Kidney (tissue), 14 donors: ENCODE data around the gene CACNB3. TPM values are rescaled to one million over a fixed set of nuclear protein-coding genes. Genes with fewer than 3 reads are reported as not detected.

Experiments
- DNase-seq, 5 donors: peaks; one replicate each; pipeline ENCODE4 v3.0.0-alpha.2; 2013 to 2020
- FAIRE-seq: peaks from 2 replicates; lab custom pipeline; 2012; peaks lifted over from hg19 to GRCh38; lab: Jason Lieb, UNC
- H3K27ac ChIP-seq, 2 donors: one replicate each; pipeline ENCODE4 v1.7.0; 2013; ENCODE audit warnings: low read depth in 2 of 2, low read length in 2 of 2, inconsistent platforms in 1 of 2
- H3K27me3 ChIP-seq: one replicate; pipeline ENCODE4 v1.7.1; 2013; ENCODE audit warnings: low read length, inconsistent platforms; ENCODE audit not compliant: control insufficient read depth, insufficient read depth
- H3K36me3 ChIP-seq, 3 donors: one replicate each; pipeline versions ENCODE4 v1.7.0 to v1.7.1; 2013; ENCODE audit warnings: low read length in 3 of 3, control low read depth in 1 of 3, inconsistent platforms in 1 of 3; ENCODE audit not compliant: insufficient read depth in 3 of 3, control insufficient read depth in 2 of 3
- H3K4me1 ChIP-seq, 3 donors: one replicate each; pipeline versions ENCODE4 v1.7.0 to v1.7.1; 2013; ENCODE audit warnings: low read length in 3 of 3, inconsistent platforms in 1 of 3, low read depth in 1 of 3; ENCODE audit not compliant: control insufficient read depth in 2 of 3, insufficient read depth in 2 of 3
- H3K4me3 ChIP-seq, 3 donors: one replicate each; pipeline versions ENCODE4 v1.7.0 to v1.8.1; 2013; ENCODE audit warnings: low read length in 3 of 3, control low read depth in 1 of 3, inconsistent platforms in 1 of 3
- H3K9ac ChIP-seq, 3 donors: one replicate each; pipeline versions ENCODE4 v1.7.0 to v1.7.1; 2013; ENCODE audit warnings: low read length in 3 of 3, control low read depth in 1 of 3, inconsistent platforms in 1 of 3
- H3K9me3 ChIP-seq, 3 donors: one replicate each; pipeline versions ENCODE4 v1.7.0 to v1.7.1; 2013; ENCODE audit warnings: low read length in 3 of 3, control low read depth in 1 of 3, inconsistent platforms in 1 of 3; ENCODE audit not compliant: control insufficient read depth in 2 of 3, insufficient read depth in 1 of 3
- intact Hi-C: fragments of 100-400 bp; cut with DNase I; formaldehyde crosslinking; loops from one replicate; pipeline ENCODE4 v1.11.1; 2022
- polyA plus RNA-seq: library from polyadenylated mRNA; stranded (reverse); fragments of 350-450 nt; fragmentation: Illumina TruSeq; extraction: RNeasy Lipid Tissue Mini Kit (QIAGEN cat#74804); gene quantifications from one replicate; pipeline ENCODE4 v1.2.3, GENCODE V29; 2014; ENCODE audit warnings: low read depth, low replicate concordance; ENCODE audit not compliant: insufficient read depth
- total RNA-seq: library from RNA; stranded (reverse); fragmentation: NEBNext Ultra II Directional; extraction: Animal tissue kit (Norgen Biotek cat#: 25700); gene quantifications from one replicate; pipeline ENCODE4 v1.2.1, GENCODE V29; 2021
- TF ChIP-seq, protein P1 (sequence below): IDR thresholded peaks from 3 replicates; pipeline ENCODE4 v1.5.1; 2012; ENCODE audit warnings: mild to moderate bottlenecking, moderate library complexity, borderline replicate concordance; ENCODE audit not compliant: insufficient read depth; ENCODE audit errors: extremely low read depth
- donor health status: control.
- donor health status: control.
- donor health status: control.
- donor health status: control.
- donor health status: control.
- donor health status: DM: yes; HTN: yes; CAD: no.
- donor health status: Normal renal cell carcinoma (clear cell type).

CACNB3 gene
- total and polyA plus RNA-seq, 2 donors from 2014 or later: 17.9 to 19.6 TPM

DNA sequence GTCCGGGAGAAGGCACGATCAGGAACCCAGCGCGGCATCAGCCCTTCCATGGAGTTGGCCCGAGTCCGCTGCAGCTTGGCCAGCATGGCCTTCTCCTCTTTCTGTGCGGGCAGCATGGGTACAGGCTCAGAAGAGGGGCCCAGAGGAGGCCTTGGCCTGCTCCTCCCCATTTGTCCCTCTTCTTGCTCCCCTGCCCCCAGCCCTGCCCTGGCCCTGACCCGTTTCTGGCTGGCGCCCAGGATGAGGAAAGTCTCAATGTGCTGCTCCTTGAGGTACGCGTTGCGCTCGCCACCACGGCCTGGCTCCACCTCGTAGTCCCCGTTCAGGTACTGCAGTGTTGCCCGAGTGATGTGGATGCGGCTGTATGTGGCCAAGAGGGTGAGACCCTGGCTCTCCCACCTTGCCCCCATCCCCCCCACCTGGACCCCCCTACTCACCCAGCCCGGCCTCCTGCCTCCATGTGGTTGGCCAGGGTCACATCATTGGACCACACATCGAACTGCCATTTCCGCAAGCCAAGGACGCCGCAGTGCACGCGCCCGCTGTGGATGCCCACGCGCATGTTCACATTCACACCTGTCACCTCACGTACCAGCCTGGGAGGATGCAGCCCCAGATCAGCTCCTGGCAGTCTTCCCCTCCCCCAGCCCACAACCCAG, 42.2 kb upstream of the CACNB3 start:
- peak in 1 of 5 donors; percentile 75 for DNase-seq
- FAIRE-seq: no peak
- no peak overlapping the region for H3K27ac ChIP-seq
- no peaks in the 10 kb centered on the region for H3K9me3 ChIP-seq
- H3K9ac ChIP-seq: no peak overlapping the region
- no peaks in the 10 kb centered on the region for H3K27me3 ChIP-seq
- intact Hi-C loops: no loop called here
- peaks cover 0 to 7% (median 6%) of the 10 kb centered on the region in 3 donors for H3K4me1 ChIP-seq
- peaks cover 3 to 50% (median 39%) of the 10 kb centered on the region in 3 donors for H3K36me3 ChIP-seq
- no peak overlapping the region for H3K4me3 ChIP-seq
- TF ChIP-seq, protein P1, sequence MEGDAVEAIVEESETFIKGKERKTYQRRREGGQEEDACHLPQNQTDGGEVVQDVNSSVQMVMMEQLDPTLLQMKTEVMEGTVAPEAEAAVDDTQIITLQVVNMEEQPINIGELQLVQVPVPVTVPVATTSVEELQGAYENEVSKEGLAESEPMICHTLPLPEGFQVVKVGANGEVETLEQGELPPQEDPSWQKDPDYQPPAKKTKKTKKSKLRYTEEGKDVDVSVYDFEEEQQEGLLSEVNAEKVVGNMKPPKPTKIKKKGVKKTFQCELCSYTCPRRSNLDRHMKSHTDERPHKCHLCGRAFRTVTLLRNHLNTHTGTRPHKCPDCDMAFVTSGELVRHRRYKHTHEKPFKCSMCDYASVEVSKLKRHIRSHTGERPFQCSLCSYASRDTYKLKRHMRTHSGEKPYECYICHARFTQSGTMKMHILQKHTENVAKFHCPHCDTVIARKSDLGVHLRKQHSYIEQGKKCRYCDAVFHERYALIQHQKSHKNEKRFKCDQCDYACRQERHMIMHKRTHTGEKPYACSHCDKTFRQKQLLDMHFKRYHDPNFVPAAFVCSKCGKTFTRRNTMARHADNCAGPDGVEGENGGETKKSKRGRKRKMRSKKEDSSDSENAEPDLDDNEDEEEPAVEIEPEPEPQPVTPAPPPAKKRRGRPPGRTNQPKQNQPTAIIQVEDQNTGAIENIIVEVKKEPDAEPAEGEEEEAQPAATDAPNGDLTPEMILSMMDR: no peak

DNA sequence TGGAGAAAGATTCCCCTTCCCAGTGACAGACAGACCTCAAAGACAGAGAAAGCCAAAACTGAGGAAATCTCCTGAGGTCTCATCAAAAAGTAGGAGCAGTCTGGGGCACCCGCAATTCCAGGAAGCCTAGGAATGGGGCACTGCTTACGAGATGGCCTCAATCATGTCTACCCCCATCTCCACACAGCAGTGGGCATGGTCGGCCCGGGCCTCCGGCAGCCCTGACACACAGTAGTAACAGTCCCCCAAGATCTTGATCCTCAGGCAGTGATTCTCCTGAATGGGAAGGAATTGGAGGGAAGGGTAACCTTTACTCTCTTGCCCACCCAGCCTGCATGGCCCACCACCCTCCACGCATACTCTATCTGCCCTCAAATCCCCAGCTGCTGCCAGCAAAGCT, 41.3 kb upstream of the CACNB3 start:
- intact Hi-C loops: no loop called here
- Histone ChIP-seq H3K36me3 (peaks cover 3 to 42% (median 31%) of the 10 kb centered on the region in 3 donors), H3K9ac (no peak overlapping the region), H3K4me3 (no peak overlapping the region), H3K4me1 (peaks cover 0 to 13% (median 6%) of the 10 kb centered on the region in 3 donors), H3K9me3 (no peaks in the 10 kb centered on the region), H3K27ac (no peak overlapping the region), H3K27me3 (no peaks in the 10 kb centered on the region)
- FAIRE-seq (no peak), DNase-seq (no peak)
- TF ChIP-seq, protein P1: no peak

GRCh38 chr12:48777501-48778400, 40.5 kb upstream of the CACNB3 start:
- intact Hi-C loops: no loop called here
- no peaks in the 10 kb centered on the region for H3K27me3 ChIP-seq
- FAIRE-seq (no peak), DNase-seq (peak in 1 of 5 donors; percentile 46)
- H3K27ac ChIP-seq: no peak overlapping the region
- no peaks in the 10 kb centered on the region for H3K9me3 ChIP-seq
- TF ChIP-seq, protein P1: no peak
- H3K4me1 ChIP-seq: peaks cover 0 to 17% (median 6%) of the 10 kb centered on the region in 3 donors
- peaks cover under 1 to 34% (median 23%) of the 10 kb centered on the region in 3 donors for H3K36me3 ChIP-seq
- no peak overlapping the region for H3K4me3 ChIP-seq
- no peak overlapping the region for H3K9ac ChIP-seq
